IPS-18c (cell line): ENCODE measurements around the gene EBP.

Source experiments
- H3K4me3 ChIP-seq: 2 replicates; pipeline ENCODE4 v1.7.0; 2013; ENCODE audit warnings: low read depth, mild to moderate bottlenecking, low read length, moderate library complexity; ENCODE audit not compliant: insufficient read depth
- H3K9me3 ChIP-seq: one replicate; pipeline ENCODE4 v1.6.1; 2013; ENCODE audit warnings: mild to moderate bottlenecking, low read length, moderate library complexity; ENCODE audit not compliant: control insufficient read depth, insufficient read depth

Gene EBP

GRCh38 chrX:48489296-48489695 is 32.3 kb upstream of the EBP start:
- H3K9me3 ChIP-seq: peaks cover 12% of the 10 kb centered on the region
- no peak overlapping the region for H3K4me3 ChIP-seq

DNA sequence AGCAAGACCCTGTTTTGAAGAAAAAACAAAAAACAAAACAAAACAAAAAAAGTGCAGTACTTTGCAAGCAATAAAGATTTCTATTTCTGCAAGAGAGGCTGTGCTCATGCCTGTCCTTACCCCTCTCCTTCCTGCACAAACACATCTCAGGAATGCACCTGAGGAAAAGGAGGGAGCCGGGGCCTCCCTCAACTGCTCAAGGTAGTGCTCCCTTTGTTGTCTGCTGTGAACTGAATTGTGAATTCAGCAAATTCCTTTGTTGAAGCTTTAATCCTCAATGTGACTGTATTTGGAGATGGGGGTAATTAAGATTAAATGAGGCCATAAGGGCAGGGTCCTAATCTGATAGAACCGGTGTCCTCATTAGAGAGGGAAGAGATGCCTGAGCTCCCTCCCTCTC is 31.7 kb upstream of the EBP start:
- Histone ChIP-seq H3K9me3 (peaks cover 12% of the 10 kb centered on the region), H3K4me3 (no peak overlapping the region)

- no peak overlapping the region for H3K4me3 ChIP-seq
These were observed 30.9 kb upstream of the EBP start for GRCh38 chrX:48490661-48491060.

GRCh38 chrX:48491809-48492208 is 29.8 kb upstream of the EBP start:
- peaks cover 12% of the 10 kb centered on the region for H3K9me3 ChIP-seq
- no peak overlapping the region; the same call in 1 of the 2 replicates for H3K4me3 ChIP-seq

More at GRCh38 chrX:48490661-48491060, 30.9 kb upstream of the EBP start:
- H3K9me3 ChIP-seq: peaks cover 12% of the 10 kb centered on the region

DNA sequence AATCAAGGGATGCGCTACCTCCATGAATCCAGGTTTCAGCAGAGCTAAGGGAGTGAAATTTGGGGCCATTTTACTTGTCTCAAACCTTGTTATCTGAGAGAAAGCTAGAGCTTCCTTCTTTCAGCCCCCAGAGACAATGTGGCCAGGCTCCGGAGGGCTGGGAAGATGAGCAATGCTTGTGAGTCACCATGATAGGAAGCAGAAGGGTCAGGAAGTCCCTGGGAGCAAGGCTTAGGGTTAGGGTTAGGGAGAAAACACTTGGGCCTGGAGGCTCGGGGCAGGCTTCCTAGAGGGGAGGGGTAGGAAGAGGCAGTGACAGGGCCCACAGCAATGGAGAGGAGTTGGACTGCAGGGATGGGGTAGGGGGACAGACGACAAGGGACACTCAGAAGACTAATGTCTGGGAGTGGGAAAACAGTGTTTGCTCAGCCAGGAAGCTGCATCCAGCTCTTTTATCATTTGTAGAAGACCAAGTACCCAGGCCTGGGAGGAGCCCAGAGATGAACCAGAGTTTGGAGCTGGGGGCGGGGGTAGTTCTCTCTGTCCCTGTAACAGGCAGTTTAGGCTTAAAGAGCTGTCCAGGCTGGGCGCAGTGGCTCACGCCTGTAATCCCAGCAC is 29.2 kb upstream of the EBP start:
- Histone ChIP-seq H3K9me3 (peaks cover 12% of the 10 kb centered on the region), H3K4me3 (no peak overlapping the region)

- H3K9me3 ChIP-seq: peaks cover 5% of the 10 kb centered on the region
- H3K4me3 ChIP-seq: no peak overlapping the region
These were observed 27.7 kb upstream of the EBP start for GRCh38 chrX:48493890-48494364.

DNA sequence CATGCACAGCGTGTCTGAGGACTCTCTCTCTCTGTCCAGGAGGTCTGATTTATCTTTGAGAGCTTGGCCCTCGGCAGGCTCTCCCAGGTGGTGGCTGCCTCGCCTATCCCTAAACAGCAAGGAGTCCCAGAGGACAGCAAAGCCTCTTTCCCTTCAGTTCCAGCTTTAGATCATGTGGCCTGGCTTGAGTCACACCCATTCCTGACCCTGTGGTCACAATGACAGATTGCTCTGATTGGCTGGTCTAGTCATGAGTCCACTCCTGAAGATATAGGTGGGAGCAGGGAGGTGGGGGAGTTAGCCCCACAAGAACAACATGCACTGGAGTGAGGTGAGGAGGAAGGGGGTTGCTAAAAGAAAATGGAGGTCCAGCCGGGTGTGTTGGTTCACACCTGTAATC is 24.9 kb upstream of the EBP start:
- peaks cover 9% of the 10 kb centered on the region for H3K9me3 ChIP-seq

DNA sequence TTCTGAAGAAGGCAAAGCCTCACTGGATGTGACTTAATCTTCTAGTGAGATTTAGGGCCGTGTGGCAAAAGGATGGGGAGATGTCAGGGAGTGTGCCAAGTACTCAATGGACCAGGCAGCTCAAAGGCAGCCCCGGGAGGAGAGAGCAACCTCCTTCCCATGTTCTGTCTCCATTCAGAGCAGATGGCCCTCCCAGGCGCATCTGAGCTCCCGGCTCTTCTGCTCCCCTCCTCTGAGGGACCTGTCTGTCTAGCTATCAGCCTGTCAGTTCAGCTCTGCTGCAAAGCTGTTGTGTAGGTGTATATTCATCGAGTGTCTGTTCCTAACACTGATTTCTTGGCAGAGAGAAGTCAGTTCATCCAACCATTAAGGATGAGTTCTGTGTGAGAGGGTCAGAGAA is 23.7 kb upstream of the EBP start:
- Histone ChIP-seq H3K9me3 (peaks cover 9% of the 10 kb centered on the region), H3K4me3 (no peak overlapping the region)

More for the DNA sequence above, 24.9 kb upstream of the EBP start:
- no peak overlapping the region for H3K4me3 ChIP-seq

DNA sequence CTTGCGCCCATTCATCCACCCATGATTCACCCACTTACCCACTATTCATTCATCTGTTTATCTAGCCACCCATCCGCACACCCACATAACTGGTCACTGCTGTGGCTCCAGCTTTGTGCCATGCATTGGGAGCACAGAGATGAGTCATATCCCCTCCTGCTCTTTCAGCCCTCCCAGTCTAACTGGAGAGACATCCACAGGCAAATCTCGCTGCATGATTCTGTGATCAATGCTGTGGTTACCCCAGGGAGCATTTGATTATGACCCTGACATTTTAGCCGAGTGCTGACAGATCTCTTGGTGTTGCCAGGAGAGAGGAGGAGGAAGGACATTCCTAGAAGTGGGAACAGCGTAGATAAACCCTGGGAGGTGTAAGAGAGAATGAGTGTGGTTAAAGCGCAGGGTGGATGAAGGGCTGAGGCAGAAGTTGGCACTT is 23.2 kb upstream of the EBP start:
- H3K4me3 ChIP-seq: no peak overlapping the region
- H3K9me3 ChIP-seq: peaks cover 5% of the 10 kb centered on the region

DNA sequence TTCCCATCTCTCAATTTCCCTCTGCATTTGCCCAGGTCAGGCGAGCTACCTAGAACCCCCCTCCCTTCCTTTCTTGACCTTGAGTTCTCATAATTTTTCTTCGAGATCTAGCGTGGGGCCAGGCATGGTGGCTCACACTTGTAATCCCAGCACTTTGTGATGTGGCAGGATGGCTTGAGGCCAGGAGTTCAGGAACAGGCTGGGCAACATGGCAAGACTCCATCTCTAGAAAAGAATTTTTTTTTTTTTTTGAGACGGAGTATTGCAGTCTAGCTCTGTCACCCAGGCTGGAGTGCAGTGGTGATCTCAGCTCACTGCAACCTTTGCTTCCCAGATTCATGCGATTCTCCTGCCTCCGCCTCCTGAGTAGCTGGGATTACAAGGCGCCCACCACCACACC is 17.3 kb upstream of the EBP start:
- no peak overlapping the region for H3K4me3 ChIP-seq
- peaks cover 3% of the 10 kb centered on the region for H3K9me3 ChIP-seq

GRCh38 chrX:48505481-48505880 is 16.1 kb upstream of the EBP start:
- no peak overlapping the region for H3K4me3 ChIP-seq
- peaks cover 4% of the 10 kb centered on the region for H3K9me3 ChIP-seq

GRCh38 chrX:48507246-48507645 is 14.4 kb upstream of the EBP start:
- Histone ChIP-seq H3K4me3 (no peak overlapping the region), H3K9me3 (peaks cover 6% of the 10 kb centered on the region)

- Histone ChIP-seq H3K4me3 (peak within 1 kb of the TSS; percentile 70), H3K9me3 (peaks cover 9% of the 10 kb centered on the region)
These were observed 13.0 kb upstream of the EBP start, which contains the start of gene PORCN for GRCh38 chrX:48508400-48509244. Gene PORCN, plus strand, starts transcription at chrX:48508992. Its CDS starts 829 bp downstream, at chrX:48509821.

DNA sequence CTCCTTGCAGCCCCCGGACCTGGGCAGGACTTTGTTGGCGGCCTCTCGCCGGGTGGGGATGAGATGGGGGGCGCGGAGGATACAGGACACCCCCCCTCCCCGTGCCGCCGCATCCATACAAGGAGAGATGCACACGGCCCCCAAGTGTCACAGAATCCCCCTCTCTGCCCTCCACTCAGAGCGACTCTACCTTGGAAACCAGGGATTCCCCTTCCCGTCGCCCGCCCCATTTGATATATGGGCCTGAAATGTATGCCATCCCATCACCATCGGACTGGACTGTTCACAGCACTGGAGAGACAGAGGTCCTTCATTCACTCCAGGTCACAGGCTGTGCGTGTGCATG is 12.4 kb upstream of the EBP start:
- Histone ChIP-seq H3K4me3 (peak overlapping the region; percentile 70), H3K9me3 (peaks cover 9% of the 10 kb centered on the region)

- peaks cover 9% of the 10 kb centered on the region for H3K9me3 ChIP-seq
- H3K4me3 ChIP-seq: peak overlapping the region; percentile 70; the same call in 1 of the 2 replicates
These were observed 12.0 kb upstream of the EBP start for GRCh38 chrX:48509619-48510018.

DNA sequence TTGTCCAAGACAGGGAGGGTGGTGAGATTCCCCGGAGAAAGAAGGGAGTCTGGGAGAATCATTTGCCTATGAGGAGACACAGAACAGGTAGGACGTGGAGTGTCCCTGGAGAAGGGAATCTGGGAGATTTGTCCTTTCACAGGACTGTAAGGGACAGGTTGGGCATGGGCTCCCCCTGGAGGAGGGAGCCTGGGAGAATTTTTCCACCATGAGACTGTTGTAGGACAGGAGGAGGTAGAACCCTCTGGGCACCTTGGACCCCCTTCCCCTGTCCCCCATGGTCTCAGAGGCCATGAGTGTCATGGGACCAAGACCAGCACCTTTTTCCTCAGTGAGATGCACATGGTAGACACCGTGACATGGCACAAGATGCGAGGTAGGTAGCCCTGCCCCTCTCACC is 10.0 kb upstream of the EBP start:
- Histone ChIP-seq H3K4me3 (no peak overlapping the region), H3K9me3 (peaks cover 9% of the 10 kb centered on the region)

DNA sequence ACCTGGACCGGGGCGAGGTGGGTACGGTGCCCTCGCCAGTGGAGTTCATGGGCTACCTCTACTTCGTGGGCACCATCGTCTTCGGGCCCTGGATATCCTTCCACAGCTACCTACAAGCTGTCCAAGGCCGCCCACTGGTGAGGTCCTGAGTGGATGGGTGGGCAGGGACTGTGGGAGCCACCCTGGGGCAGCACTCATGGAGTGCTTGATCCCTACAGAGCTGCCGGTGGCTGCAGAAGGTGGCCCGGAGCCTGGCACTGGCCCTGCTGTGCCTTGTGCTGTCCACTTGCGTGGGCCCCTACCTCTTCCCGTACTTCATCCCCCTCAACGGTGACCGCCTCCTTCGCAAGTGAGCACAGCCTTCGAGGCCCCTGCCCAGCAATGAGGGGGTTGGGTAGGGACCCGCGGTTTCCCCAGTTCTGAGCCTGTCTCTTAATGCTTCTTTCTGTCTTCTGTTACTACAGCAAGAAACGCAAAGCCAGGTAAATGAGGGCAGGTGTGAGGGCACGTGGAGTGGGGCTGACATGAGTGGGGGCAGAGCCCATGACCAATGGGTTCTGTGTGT is 9.2 kb upstream of the EBP start:
- Histone ChIP-seq H3K4me3 (no peak overlapping the region), H3K9me3 (peaks cover 9% of the 10 kb centered on the region)

DNA sequence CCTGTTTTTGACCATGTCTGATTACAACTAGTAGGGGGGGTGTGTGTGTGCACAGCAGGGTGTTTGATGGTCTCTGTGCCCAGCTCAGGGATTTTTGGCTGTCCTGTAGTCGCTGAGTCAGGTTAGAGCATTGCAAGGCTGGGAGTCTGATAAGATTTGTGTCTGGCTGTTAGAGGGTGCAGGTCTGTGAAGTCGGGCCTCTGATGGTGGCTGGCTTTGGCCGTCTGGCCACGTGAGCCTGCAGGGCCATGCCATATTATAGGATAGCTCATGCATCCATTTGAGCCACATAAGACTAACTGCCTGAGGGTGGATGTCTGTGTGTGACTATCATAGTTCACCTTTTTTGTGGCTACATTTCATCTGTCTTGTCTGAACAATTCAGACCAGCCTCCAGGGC is 7.9 kb upstream of the EBP start:
- Histone ChIP-seq H3K4me3 (no peak overlapping the region), H3K9me3 (peaks cover 9% of the 10 kb centered on the region)
